Neuronal stem cell (in vitro differentiated cells): ENCODE measurements around the gene FOLR2.

Experiments
- DNase-seq: peaks from one replicate; pipeline ENCODE4 v3.0.0-alpha.2; 2013; ENCODE audit warnings: low spot score
- H2AFZ ChIP-seq: one replicate; pipeline ENCODE4 v1.6.1; 2013; ENCODE audit warnings: mild to moderate bottlenecking, low read length, inconsistent platforms
- H2AK5ac ChIP-seq: 2 replicates; pipeline ENCODE4 v1.6.1; 2013; ENCODE audit warnings: low read depth, mild to moderate bottlenecking, inconsistent platforms, low read length, moderate library complexity, mixed read lengths
- H2BK120ac ChIP-seq: 2 replicates; pipeline ENCODE4 v1.6.1; 2013; ENCODE audit warnings: low read depth, mild to moderate bottlenecking, inconsistent platforms, low read length, moderate library complexity, mixed read lengths
- H2BK12ac ChIP-seq: one replicate; pipeline ENCODE4 v1.6.1; 2013; ENCODE audit warnings: low read length, inconsistent platforms
- H2BK15ac ChIP-seq: 2 replicates; pipeline ENCODE4 v1.6.1; 2013; ENCODE audit warnings: mild to moderate bottlenecking, low read length, inconsistent platforms, mixed read lengths
- H2BK5ac ChIP-seq: one replicate; pipeline ENCODE4 v1.6.1; 2013; ENCODE audit warnings: inconsistent platforms, mild to moderate bottlenecking, low read length, moderate library complexity
- H3K14ac ChIP-seq: one replicate; pipeline ENCODE4 v1.6.1; 2013; ENCODE audit warnings: low read length, inconsistent platforms
- H3K18ac ChIP-seq: 2 replicates; pipeline ENCODE4 v1.6.1; 2013; ENCODE audit warnings: low read length, inconsistent platforms
- H3K23ac ChIP-seq: 2 replicates; pipeline ENCODE4 v1.6.1; 2013; ENCODE audit warnings: low read depth, mild to moderate bottlenecking, mixed read lengths, low read length, inconsistent platforms; ENCODE audit not compliant: poor library complexity
- H3K27ac ChIP-seq: replicated peaks from 3 replicates; pipeline ENCODE4 v1.5.1; 2013; ENCODE audit warnings: low read length, inconsistent platforms
- H3K27me3 ChIP-seq, 3 experiments: 2 replicates each; pipeline ENCODE4 v1.6.1; 2013; ENCODE audit warnings: low read length in 3 of 3, mild to moderate bottlenecking in 2 of 3, inconsistent platforms in 1 of 3, low read depth in 1 of 3, mixed read lengths in 1 of 3, moderate library complexity in 1 of 3; ENCODE audit not compliant: control insufficient read depth in 3 of 3, insufficient read depth in 3 of 3
- H3K36me3 ChIP-seq, 2 donors: replicated peaks in 1 of 2; 2 replicates each; pipeline ENCODE4 v1.6.1; 2013; ENCODE audit warnings: low read length in 2 of 2; ENCODE audit not compliant: control insufficient read depth in 2 of 2, insufficient read depth in 2 of 2
- H3K4ac ChIP-seq: 2 replicates; pipeline ENCODE4 v1.6.1; 2013; ENCODE audit warnings: inconsistent platforms, mild to moderate bottlenecking, low read length, moderate library complexity
- H3K4me1 ChIP-seq, 2 donors: 1 replicate in 1 of 2; 2 replicates in 1 of 2; pipeline ENCODE4 v1.6.1; 2013; ENCODE audit warnings: low read length in 2 of 2, low read depth in 1 of 2; ENCODE audit not compliant: control insufficient read depth in 2 of 2, insufficient read depth in 1 of 2
- H3K4me2 ChIP-seq: one replicate; pipeline ENCODE4 v1.6.1; 2013; ENCODE audit warnings: mild to moderate bottlenecking, low read length, inconsistent platforms; ENCODE audit not compliant: insufficient read depth, poor library complexity, severe bottlenecking
- H3K4me3 ChIP-seq, 2 donors: 2 replicates each; pipeline ENCODE4 v1.5.1; 2013; ENCODE audit warnings: low read length in 2 of 2, mild to moderate bottlenecking in 2 of 2, inconsistent platforms in 1 of 2, moderate library complexity in 1 of 2
- H3K79me1 ChIP-seq: one replicate; pipeline ENCODE4 v1.6.1; 2013; ENCODE audit warnings: low read depth, mild to moderate bottlenecking, inconsistent platforms, low read length, moderate library complexity
- H3K9ac ChIP-seq: one replicate; pipeline ENCODE4 v1.6.1; 2013; ENCODE audit warnings: mild to moderate bottlenecking, low read depth, low read length, inconsistent platforms; ENCODE audit not compliant: poor library complexity
- H3K9me3 ChIP-seq, 2 donors: replicated peaks in 1 of 2; 2 replicates each; pipeline versions ENCODE3 to v1.6.1; 2013; ENCODE audit warnings: low read length in 2 of 2, mild to moderate bottlenecking in 2 of 2, inconsistent platforms in 1 of 2, low read depth in 1 of 2, mixed read lengths in 1 of 2, moderate library complexity in 1 of 2; ENCODE audit not compliant: control insufficient read depth in 2 of 2, insufficient read depth in 1 of 2
- H4K8ac ChIP-seq: one replicate; pipeline ENCODE4 v1.6.1; 2013; ENCODE audit warnings: low read depth, mild to moderate bottlenecking, inconsistent platforms, low read length, moderate library complexity
- H4K91ac ChIP-seq: one replicate; pipeline ENCODE4 v1.6.1; 2013; ENCODE audit warnings: low read length, low read depth, mild to moderate bottlenecking, inconsistent platforms; ENCODE audit not compliant: poor library complexity
- WGBS, 2 donors: extraction: QIAGEN DNeasy Blood & Tissue Kit; methylation state at CpG; one replicate each; pipeline ENCODE4 v1.1.7; 2013; ENCODE audit warnings: missing lambda C conversion rate in 2 of 2, mixed read lengths in 1 of 2; ENCODE audit not compliant: insufficient read length in 2 of 2, insufficient replicate concordance in 1 of 2; ENCODE audit errors: extremely low coverage in 2 of 2; 5-methylcytosine and 5-hydroxymethylcytosine counted together

FOLR2 gene

GRCh38 chr11:72250661-72251464 is 34.3 kb downstream of the FOLR2 start:
- H3K18ac ChIP-seq, result no peak overlapping the region
- no peak overlapping the region for H3K4me3 ChIP-seq
- no peak overlapping the region for H2BK5ac ChIP-seq
- no CpG with 5 or more reads among the region's 24 CpGs for WGBS, 2 donors
- no peak overlapping the region for H3K4me2 ChIP-seq
- no peak overlapping the region for H4K8ac ChIP-seq
- H2BK12ac ChIP-seq, result no peak overlapping the region
- peaks cover 10 to 55% (median 19%) of the 10 kb centered on the region in 3 experiments for H3K27me3 ChIP-seq
- H3K14ac ChIP-seq, result no peak overlapping the region
- H3K79me1 ChIP-seq, result no peaks in the 10 kb centered on the region
- H3K4ac ChIP-seq, result no peak overlapping the region
- H3K23ac ChIP-seq, result no peak overlapping the region
- H2AK5ac ChIP-seq, result peak overlapping the region; percentile 39
- H3K9me3 ChIP-seq, result peaks cover 5 to 10% of the 10 kb centered on the region in 2 donors
- H4K91ac ChIP-seq, result no peak overlapping the region
- no peak overlapping the region for H2BK120ac ChIP-seq
- no peaks in the 10 kb centered on the region for H3K4me1 ChIP-seq
- no peak overlapping the region for H3K9ac ChIP-seq
- no peak overlapping the region for H2BK15ac ChIP-seq
- H3K36me3 ChIP-seq, result no peaks in the 10 kb centered on the region
- no peak overlapping the region for H3K27ac ChIP-seq
- DNase-seq, result no peak
- H2AFZ ChIP-seq, result no peak overlapping the region

DNA sequence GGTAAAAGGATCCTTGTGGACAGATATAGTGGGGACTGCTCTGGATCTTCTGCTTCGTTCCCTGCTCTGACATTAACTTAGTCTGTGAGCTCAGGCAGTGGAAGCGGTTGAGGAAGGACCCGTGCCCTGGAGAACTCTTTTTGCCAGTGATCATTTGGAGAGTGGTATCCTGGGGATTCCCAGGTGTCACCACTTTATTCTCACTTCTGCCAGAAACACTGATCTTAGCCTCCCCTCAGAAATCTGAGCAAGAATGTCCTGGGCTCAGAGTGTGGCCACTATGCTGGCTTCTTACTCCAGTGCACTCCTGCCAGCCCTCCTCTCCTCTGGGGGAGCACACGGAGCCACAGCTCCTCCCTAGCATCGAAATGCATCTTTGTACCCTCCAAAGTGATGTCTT is 35.0 kb downstream of the FOLR2 start:
- Histone ChIP-seq H3K18ac (no peak overlapping the region), H4K8ac (no peak overlapping the region), H3K4ac (no peak overlapping the region), H3K4me3 (no peak overlapping the region), H3K14ac (no peak overlapping the region), H2BK12ac (no peak overlapping the region), H3K4me2 (no peak overlapping the region), H3K9ac (no peak overlapping the region), H2BK120ac (no peak overlapping the region), H2AK5ac (no peak overlapping the region), H2BK5ac (no peak overlapping the region), H2BK15ac (no peak overlapping the region), H4K91ac (no peak overlapping the region), H3K27me3 (peaks cover 5 to 48% (median 11%) of the 10 kb centered on the region in 3 experiments), H3K36me3 (no peaks in the 10 kb centered on the region), H2AFZ (no peak overlapping the region), H3K79me1 (no peaks in the 10 kb centered on the region), H3K27ac (no peak overlapping the region), H3K9me3 (peaks cover 0 to 6% of the 10 kb centered on the region in 2 donors), H3K4me1 (no peaks in the 10 kb centered on the region), H3K23ac (no peak overlapping the region)
- DNase-seq, result no peak
- WGBS, 2 donors, result no CpG with 5 or more reads among the region's 5 CpGs

DNA sequence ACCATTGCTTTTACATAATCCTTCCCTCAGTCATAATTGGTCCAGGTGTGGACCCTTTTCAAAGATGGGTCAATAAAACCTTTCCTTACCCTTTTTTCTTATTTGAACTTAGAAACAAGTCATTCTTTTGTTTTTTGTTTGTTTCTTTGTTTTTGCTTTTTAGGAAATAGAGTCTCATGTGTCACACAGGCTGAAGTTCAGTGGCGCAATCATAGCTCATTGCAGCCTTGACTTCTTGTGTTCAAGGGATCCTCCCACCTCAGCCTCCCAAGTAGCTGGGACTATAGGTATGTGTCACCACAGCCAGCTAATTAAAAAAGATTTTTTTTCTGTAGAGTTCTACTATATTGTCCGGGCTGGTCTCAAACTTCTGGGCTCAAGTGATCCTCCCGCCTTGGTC is 36.8 kb downstream of the FOLR2 start:
- no peak overlapping the region for H4K8ac ChIP-seq
- no peak overlapping the region for H3K23ac ChIP-seq
- H2BK5ac ChIP-seq, result no peak overlapping the region
- no peak overlapping the region for H3K27ac ChIP-seq
- no peak overlapping the region for H3K18ac ChIP-seq
- no peak overlapping the region for H2AK5ac ChIP-seq
- no peak overlapping the region for H3K4me3 ChIP-seq
- no peak overlapping the region for H3K9ac ChIP-seq
- H2BK120ac ChIP-seq, result no peak overlapping the region
- no peak overlapping the region for H2BK12ac ChIP-seq
- no peak overlapping the region for H3K14ac ChIP-seq
- no peak overlapping the region for H2BK15ac ChIP-seq
- no peak overlapping the region for H3K4me2 ChIP-seq
- no peaks in the 10 kb centered on the region for H3K36me3 ChIP-seq
- no peak overlapping the region for H4K91ac ChIP-seq
- no peaks in the 10 kb centered on the region for H3K4me1 ChIP-seq
- H2AFZ ChIP-seq, result no peak overlapping the region
- H3K4ac ChIP-seq, result no peak overlapping the region
- peaks cover 0 to 32% (median 0%) of the 10 kb centered on the region in 3 experiments for H3K27me3 ChIP-seq
- peaks cover 0 to 4% of the 10 kb centered on the region in 2 donors for H3K9me3 ChIP-seq
- no CpG with 5 or more reads among the region's 3 CpGs for WGBS, 2 donors
- no peaks in the 10 kb centered on the region for H3K79me1 ChIP-seq
- no peak for DNase-seq

- Histone ChIP-seq H4K8ac (no peak overlapping the region), H3K4me3 (no peak overlapping the region), H3K27me3 (peaks cover 0 to 22% (median 0%) of the 10 kb centered on the region in 3 experiments), H3K4ac (no peak overlapping the region), H2BK120ac (no peak overlapping the region), H3K23ac (no peak overlapping the region), H2BK15ac (no peak overlapping the region), H3K79me1 (no peaks in the 10 kb centered on the region), H2AK5ac (no peak overlapping the region), H3K14ac (no peak overlapping the region), H2BK12ac (no peak overlapping the region), H3K4me2 (no peak overlapping the region), H3K4me1 (no peaks in the 10 kb centered on the region), H2BK5ac (no peak overlapping the region), H3K9ac (no peak overlapping the region), H3K36me3 (no peaks in the 10 kb centered on the region), H3K18ac (no peak overlapping the region), H3K27ac (no peak overlapping the region), H4K91ac (no peak overlapping the region), H2AFZ (no peak overlapping the region), H3K9me3 (peaks cover 0 to 4% of the 10 kb centered on the region in 2 donors)
- no CpG with 5 or more reads among the region's 5 CpGs for WGBS, 2 donors
- DNase-seq, result no peak
Measured at GRCh38 chr11:72254299-72254993, 37.9 kb downstream of the FOLR2 start.
